Measurements from ENCODE around the gene C5orf63.
"Not testable (repeated sequence)": the region's sequence is repeated elsewhere in the genome, so short reads cannot be mapped to it uniquely, and the experiment has no call there.

C5orf63 gene

GRCh38 chr5:127011153-127011552 lies 62.1 kb downstream of the C5orf63 start:
- Mint-ChIP-seq H3K4me1 (ENCODE audit: low read depth) (peaks cover 47% of the 10 kb centered on the region), H3K36me3 (peaks cover 4% of the 10 kb centered on the region), H3K4me3 (no peak overlapping the region), H3K27ac (no peak overlapping the region), H3K27me3 (no peaks in the 10 kb centered on the region), H3K9me3 (ENCODE audit: low read depth) (no peaks in the 10 kb centered on the region)

GRCh38 chr5:127010362-127010761 lies 62.9 kb downstream of the C5orf63 start:
- Mint-ChIP-seq H3K27me3 (no peaks in the 10 kb centered on the region), H3K27ac (no peak overlapping the region), H3K4me1 (ENCODE audit: low read depth) (peaks cover 47% of the 10 kb centered on the region), H3K4me3 (no peak overlapping the region), H3K36me3 (peaks cover 4% of the 10 kb centered on the region), H3K9me3 (ENCODE audit: low read depth) (no peaks in the 10 kb centered on the region)

GRCh38 chr5:127009784-127010183 lies 63.5 kb downstream of the C5orf63 start:
- Mint-ChIP-seq H3K4me1 (ENCODE audit: low read depth) (peaks cover 44% of the 10 kb centered on the region), H3K9me3 (ENCODE audit: low read depth) (no peaks in the 10 kb centered on the region), H3K36me3 (peaks cover 4% of the 10 kb centered on the region), H3K27me3 (no peaks in the 10 kb centered on the region), H3K27ac (no peak overlapping the region), H3K4me3 (no peak overlapping the region)

GRCh38 chr5:127008300-127008975 lies 64.9 kb downstream of the C5orf63 start:
- H3K4me3 Mint-ChIP-seq: no peak overlapping the region
- no peak overlapping the region for H3K27ac Mint-ChIP-seq
- peaks cover 4% of the 10 kb centered on the region for H3K36me3 Mint-ChIP-seq
- no peaks in the 10 kb centered on the region for H3K27me3 Mint-ChIP-seq
- H3K9me3 Mint-ChIP-seq (ENCODE audit: low read depth): no peaks in the 10 kb centered on the region
- H3K4me1 Mint-ChIP-seq (ENCODE audit: low read depth): peaks cover 33% of the 10 kb centered on the region

GRCh38 chr5:127007522-127007921 lies 65.8 kb downstream of the C5orf63 start:
- H3K4me1 Mint-ChIP-seq (ENCODE audit: low read depth): peaks cover 27% of the 10 kb centered on the region
- peaks cover 4% of the 10 kb centered on the region for H3K36me3 Mint-ChIP-seq
- H3K27ac Mint-ChIP-seq: no peak overlapping the region
- H3K9me3 Mint-ChIP-seq (ENCODE audit: low read depth): no peaks in the 10 kb centered on the region
- no peaks in the 10 kb centered on the region for H3K27me3 Mint-ChIP-seq
- H3K4me3 Mint-ChIP-seq: no peak overlapping the region

GRCh38 chr5:127006744-127007143 lies 66.6 kb downstream of the C5orf63 start:
- no peaks in the 10 kb centered on the region for H3K27me3 Mint-ChIP-seq
- no peak overlapping the region for H3K4me3 Mint-ChIP-seq
- peaks cover 7% of the 10 kb centered on the region for H3K36me3 Mint-ChIP-seq
- H3K9me3 Mint-ChIP-seq (ENCODE audit: low read depth): no peaks in the 10 kb centered on the region
- H3K4me1 Mint-ChIP-seq (ENCODE audit: low read depth): peaks cover 20% of the 10 kb centered on the region
- no peak overlapping the region for H3K27ac Mint-ChIP-seq

- H3K36me3 Mint-ChIP-seq; H3K27ac Mint-ChIP-seq; H3K27me3 Mint-ChIP-seq; H3K4me3 Mint-ChIP-seq; H3K9me3 Mint-ChIP-seq (ENCODE audit: low read depth): not testable (repeated sequence)
- H3K4me1 Mint-ChIP-seq (ENCODE audit: low read depth): peaks cover 15% of the 10 kb centered on the region
Observed at GRCh38 chr5:127005282-127005681, 68.0 kb downstream of the C5orf63 start.

- no peaks in the 10 kb centered on the region for H3K9me3 Mint-ChIP-seq (ENCODE audit: low read depth)
- H3K4me1 Mint-ChIP-seq (ENCODE audit: low read depth): peaks cover 13% of the 10 kb centered on the region
- H3K36me3 Mint-ChIP-seq: peaks cover 3% of the 10 kb centered on the region
- H3K27ac Mint-ChIP-seq: no peak overlapping the region
- H3K27me3 Mint-ChIP-seq: no peaks in the 10 kb centered on the region
- H3K4me3 Mint-ChIP-seq: no peak overlapping the region
Observed at GRCh38 chr5:127004721-127005120, 68.6 kb downstream of the C5orf63 start.

- H3K4me1 Mint-ChIP-seq (ENCODE audit: low read depth): peaks cover 9% of the 10 kb centered on the region
- H3K36me3 Mint-ChIP-seq: peaks cover 6% of the 10 kb centered on the region
- H3K9me3 Mint-ChIP-seq (ENCODE audit: low read depth): no peaks in the 10 kb centered on the region
- H3K27ac Mint-ChIP-seq: no peak overlapping the region
- H3K27me3 Mint-ChIP-seq: no peaks in the 10 kb centered on the region
- no peak overlapping the region for H3K4me3 Mint-ChIP-seq
Observed at GRCh38 chr5:127003798-127004495, 69.4 kb downstream of the C5orf63 start.

- no peaks in the 10 kb centered on the region for H3K27me3 Mint-ChIP-seq
- H3K9me3 Mint-ChIP-seq (ENCODE audit: low read depth): no peaks in the 10 kb centered on the region
- no peak overlapping the region for H3K4me3 Mint-ChIP-seq
- peaks cover 6% of the 10 kb centered on the region for H3K36me3 Mint-ChIP-seq
- H3K4me1 Mint-ChIP-seq (ENCODE audit: low read depth): peaks cover 7% of the 10 kb centered on the region
- no peak overlapping the region for H3K27ac Mint-ChIP-seq
Observed at GRCh38 chr5:127002390-127002789, 70.9 kb downstream of the C5orf63 start.

GRCh38 chr5:127001621-127002296 lies 71.5 kb downstream of the C5orf63 start:
- H3K36me3 Mint-ChIP-seq: peaks cover 6% of the 10 kb centered on the region
- no peak overlapping the region for H3K27ac Mint-ChIP-seq
- H3K27me3 Mint-ChIP-seq: no peaks in the 10 kb centered on the region
- no peak overlapping the region for H3K4me3 Mint-ChIP-seq
- peaks cover 2% of the 10 kb centered on the region for H3K4me1 Mint-ChIP-seq (ENCODE audit: low read depth)
- no peaks in the 10 kb centered on the region for H3K9me3 Mint-ChIP-seq (ENCODE audit: low read depth)

Data from activated naive CD8-positive, alpha-beta T cell (primary cell).